Fibroblast of skin of left biceps (primary cell): Measurements from ENCODE around the gene TGM5.
"Not testable (repeated sequence)": the region's sequence is repeated elsewhere in the genome, so short reads cannot be mapped to it uniquely, and the experiment has no call there.

Source experiments
- DNase-seq, 2 experiments: peaks; one replicate each; pipeline ENCODE4 v3.0.0-alpha.2; 2013; ENCODE audit warnings: low read depth in 2 of 2

Gene TGM5

DNA sequence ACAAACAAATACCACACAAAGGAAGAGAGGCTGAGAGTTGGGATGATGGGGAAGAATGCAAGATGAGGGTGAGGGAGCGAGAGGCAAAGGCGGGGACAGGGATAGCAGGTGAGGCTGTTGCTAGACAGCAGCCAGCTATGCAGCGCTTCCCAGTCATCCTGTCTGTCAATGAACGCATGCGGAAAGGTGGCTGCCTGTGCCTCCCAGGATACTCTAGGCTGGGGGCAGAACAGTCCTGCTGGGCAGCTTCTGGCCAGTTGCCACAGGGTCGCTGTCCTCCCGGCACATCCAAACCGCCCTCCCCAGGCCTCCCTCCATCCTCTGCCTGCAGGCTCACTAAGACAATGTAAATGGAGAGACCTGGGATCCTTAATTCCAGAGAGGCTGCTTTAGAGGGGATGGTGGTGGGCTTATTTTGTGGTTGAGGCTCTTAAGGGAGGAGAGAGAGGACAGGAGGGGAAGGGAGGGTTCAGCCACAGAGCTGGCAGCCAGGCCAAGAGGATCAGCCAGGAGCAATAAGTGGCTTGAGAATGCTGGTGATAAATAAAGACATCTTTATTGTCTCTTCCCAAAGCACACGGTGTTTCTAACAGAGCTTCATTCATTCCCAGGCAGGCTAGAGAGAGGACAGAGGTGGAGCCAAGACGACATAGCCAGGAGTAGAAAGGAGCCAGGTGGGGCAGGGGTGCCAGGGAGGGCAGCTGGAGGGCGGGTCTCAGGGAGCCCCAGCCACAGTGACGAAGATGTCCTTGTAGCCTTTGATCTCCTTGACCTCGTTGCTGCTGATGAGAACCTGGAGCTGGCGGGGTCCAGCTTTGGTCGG, 9.2 kb upstream of the TGM5 start:
- no peak for DNase-seq

DNA sequence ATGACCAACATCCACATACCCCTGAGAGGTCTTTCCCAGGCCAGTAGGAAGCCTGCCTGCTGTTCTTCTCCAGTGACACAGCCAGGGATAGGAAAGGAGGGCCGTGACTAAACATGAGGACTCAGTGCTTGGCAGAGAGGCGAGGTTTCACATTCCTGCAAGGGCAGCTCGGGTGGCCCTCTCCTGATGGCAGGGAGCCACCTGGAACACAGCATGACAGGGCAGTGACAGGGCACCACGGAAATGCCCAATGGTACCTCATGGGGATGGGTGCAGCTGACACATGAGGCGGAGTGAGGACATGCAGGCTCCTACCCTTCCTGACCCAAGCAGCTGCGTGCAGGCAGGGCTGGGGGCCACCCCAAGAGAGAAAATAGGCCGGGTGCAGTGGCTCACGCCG, 7.4 kb upstream of the TGM5 start:
- DNase-seq: no peak

DNA sequence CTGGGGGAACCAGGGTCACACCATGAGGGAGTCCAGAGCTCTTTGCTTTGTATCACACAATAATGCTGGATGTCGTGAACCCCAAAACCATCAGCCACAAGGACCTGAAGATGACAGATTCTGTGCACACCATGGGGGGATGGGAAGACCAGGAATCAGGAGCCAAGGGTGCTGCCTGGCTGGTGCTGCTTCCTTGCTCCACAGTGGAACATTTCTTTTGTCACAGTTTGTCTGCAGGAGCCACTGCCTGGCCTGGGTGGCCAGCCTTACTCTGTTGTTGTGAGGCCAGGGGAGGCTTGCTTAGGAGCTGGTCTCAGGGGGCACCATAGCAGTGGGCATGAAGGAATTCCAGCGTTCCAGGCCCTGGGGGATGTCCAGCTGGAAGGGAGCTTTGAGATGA, 6.5 kb upstream of the TGM5 start:
- DNase-seq: no peak

DNA sequence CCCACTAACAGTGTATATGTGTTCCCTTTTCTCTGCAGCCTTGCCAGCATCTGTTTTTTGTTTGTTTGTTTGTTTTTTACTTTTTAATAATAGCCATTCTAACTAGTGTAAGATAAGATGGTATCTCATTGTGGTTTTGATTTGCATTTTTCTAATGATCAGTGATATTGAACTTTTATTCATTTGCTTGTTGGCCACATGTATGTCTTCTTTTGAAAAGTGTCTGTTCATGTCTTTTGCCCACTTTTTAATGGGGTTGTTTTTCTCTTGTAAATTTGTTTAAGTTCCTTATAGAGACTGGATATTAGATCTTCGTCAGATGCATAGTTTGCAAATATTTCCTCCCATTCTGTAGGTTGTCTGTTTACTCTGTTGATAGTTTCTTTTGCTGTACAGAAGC, 5.2 kb upstream of the TGM5 start:
- DNase-seq: not testable (repeated sequence)

DNA sequence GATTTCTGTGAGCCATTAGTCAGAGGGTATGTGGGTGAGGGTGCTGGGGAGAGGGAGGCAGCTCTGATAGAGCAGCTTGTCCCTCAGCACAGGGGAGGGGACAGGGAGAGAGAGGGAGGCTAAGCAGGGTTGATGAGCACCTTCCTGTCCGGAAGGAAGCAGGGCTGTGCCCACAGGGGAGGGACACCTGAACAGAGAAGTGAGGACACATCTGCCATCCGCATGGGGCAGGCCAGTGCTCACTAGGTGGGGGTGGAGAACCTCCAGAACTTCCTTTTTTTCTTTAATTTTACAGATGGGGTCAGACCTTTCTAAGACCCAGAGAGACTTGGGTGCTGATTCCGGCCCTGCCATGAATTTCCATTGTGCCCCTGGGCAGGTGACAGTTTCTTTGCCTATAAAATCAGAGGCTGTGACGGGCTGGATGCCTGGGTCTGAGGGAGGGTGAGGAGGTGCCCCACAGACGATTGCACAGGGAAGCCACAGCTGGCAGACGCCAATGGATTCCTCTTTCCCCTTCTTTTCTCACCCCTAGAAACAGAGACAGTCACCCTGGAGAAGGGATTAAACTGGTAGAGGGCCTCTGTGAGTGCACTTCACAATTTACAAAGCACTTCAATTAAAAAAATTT, 4.1 kb upstream of the TGM5 start:
- DNase-seq: no peak

DNA sequence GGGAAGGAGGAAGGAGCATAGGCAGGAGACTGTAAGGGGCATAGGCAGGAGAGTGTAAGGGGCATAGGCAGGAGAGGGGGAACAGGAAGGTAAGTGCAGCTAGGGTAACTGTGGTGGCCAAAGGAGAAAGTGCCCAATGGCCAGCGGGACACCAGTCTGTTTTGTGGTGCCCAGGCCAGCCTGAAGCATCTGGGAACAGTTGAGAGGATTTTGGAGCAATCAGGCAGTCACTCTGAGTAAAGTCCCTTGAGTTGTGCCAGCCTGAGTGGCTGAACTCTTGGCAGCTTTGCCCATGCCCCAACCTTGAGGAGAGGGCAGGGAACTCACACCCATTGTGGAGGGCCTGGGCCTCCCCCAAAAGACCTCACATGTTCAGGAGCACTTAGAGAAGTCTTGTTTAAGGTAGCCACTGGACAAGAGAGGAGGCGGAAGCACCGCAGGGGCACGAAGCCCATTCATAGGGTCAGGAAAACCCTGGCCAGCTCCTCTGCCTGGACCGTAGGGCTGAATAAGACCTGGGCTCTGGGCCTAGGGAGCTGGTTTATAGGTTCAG, 3.5 kb upstream of the TGM5 start:
- DNase-seq: no peak

DNA sequence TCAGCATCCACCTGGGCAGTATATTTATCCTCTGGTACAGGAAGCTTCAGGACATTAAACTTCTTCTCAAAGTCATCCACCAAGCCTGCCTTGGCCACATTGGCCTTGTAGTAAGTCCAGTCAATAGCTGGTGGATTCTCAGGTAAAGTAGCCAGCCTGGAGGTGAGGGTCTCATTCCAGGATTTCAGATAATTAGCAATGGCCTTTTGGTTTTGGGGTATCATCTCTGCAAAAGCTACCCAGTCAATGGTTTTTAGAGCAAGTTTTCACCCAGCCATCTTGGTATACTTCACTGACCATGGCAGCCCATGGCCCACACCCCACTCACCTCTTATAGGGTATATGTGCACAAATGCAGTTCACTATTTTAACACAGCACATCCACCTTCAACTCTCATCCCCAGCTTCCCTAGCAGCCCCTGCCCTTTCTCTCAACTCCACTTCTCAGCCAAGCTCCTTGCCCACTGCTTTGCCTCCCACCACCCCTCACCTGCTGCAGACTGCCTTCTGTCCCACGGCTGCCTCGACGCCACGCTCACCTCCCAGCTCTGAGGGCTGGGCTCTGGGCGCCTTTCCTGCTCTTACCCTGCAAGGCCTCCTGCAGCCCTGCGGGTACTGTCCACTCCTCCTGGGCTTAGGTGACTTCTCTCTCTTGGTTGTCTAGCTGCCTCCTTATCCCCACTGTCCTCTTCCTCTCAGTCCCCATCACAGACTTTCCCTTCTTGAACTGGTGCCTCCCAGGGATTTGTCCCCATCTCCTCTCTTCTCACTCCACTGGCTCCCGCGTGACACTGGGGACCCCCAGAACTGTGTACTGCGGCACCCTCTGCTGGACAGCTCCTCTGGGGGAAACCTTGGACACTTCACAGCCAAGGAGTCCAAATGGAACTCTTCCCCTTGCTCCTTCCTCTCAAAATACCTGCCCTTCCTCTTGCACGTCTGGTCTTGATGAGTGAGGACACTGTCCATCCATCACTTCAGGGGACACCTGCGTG, 1.7 kb upstream of the TGM5 start:
- no peak for DNase-seq

DNA sequence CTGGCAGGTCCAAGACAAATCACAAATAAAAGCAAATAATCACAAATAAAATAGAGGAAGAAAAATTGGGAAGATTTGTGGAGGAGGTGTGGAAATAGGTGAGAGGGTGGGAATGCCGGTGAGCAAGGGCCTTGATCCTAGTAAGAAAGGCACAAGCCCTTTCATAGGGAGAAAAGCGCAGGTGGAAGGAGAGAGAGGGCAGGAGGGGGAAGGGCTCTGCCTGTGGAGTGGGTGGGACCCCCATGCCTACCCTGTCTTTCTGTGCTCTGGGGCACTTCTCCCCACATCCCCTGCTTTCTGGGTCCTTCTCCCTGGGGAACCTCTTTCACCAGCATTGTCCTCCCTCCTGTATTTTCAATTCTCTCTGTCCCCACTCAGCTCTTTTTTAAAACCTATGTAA, 711 bp upstream of the TGM5 start:
- DNase-seq: no peak

DNA sequence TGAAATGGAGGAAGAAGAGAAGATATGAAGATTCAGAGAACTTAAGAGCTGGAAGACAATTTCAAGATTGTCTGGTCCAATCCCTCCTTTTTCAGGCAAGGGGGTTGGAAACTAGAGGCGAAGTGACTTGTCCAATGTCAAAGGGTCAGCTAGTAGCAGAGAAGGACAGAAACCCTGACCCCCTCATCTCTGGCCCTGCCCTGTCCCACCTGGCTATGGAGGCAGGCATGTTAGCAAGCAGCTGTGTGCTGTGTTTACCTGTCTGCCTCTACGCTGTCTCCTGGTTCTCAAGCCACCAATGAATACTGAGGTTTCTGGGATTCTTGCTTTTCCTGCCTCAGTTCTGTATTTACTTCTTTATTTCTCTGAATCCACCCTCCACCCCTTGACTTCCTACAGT, 342 bp downstream of the TGM5 start:
- DNase-seq: no peak

DNA sequence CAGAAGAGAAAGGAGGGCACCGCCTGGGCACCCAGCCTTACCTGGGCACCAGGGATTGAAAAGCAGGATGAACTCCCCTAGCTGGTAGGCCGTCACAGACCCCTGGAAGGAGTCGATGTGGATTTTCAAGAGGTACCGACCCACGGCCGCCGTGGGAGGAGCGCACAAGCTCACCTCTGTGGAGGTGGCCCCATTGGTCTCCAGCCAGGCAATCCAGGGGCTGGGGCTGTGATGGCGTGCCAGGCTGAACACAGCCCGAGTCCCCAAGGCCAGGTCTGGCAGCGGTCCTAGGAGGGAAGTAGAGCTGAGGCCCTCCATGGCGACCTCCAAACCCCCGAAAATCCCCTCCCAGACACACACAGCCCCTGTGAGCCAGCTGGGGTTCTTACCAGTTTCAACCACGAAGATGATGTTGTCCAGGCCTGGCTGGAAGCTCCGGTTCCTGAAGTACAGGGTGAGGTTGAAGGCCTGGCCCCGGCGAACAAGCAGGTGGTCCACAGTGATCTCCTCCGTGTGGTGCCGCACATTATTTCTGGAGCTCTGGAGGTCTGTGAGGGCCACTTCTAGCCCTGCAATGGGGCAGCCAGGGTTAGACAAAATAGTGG, 6.6 kb downstream of the TGM5 start:
- no peak for DNase-seq

DNA sequence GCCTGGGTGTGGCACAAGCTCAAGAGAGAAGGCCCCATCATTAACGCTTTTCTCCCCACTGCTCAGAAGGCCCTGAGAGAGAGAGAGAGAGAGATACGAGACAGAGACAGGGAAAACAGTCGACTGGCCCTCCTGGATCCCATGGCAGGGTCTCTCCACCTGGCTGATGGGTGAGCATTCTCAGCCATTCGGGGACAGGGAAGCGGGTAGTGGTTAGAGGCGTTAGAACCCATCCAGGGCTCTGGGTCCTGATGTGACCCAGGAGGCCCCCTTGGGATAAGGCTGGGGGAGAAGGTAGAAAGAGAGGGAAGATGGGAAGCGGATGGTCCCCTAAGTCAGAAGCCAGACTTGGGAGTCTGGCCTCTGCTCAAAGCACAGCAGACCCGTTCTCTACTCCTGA, 7.9 kb downstream of the TGM5 start:
- DNase-seq: no peak

DNA sequence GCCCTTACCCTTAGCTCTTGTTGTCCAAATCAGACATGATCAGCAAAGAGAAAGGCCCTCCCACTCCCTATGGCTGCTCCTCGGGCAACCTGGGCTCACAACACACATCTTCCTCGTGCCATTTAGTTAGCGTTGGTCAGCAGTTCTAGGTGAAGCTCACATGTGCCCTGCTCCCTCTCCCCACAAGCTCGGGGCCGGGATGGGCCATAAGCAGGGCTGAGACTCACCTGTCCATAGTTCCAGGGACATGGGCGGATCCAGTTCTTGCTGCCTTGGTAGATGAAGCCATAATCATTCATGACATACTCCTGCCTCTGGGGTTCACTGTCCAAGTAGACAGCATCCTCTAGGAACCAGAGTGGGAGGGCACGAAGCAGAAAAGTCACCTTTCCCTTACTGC, 10.4 kb downstream of the TGM5 start:
- DNase-seq: no peak

DNA sequence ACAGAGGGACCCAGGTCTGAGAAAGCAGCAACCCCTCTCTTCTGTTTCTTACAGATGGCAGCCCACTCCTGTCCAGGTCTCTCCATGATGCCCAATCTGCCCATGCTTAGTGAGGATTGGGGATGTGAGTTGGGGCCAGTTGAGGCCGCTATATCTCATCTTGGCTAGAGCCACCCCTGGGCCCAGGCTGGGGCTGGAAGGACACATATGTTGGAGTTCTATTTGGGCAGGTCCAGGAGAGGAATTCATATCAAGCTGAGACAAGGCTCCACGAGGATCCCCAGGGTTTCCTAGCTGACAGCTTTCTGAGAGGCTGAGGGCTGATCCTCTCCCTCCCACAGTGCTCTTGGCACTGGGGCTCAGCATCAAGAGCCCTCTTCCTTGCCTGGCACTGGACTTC, 11.4 kb downstream of the TGM5 start:
- DNase-seq: no peak

DNA sequence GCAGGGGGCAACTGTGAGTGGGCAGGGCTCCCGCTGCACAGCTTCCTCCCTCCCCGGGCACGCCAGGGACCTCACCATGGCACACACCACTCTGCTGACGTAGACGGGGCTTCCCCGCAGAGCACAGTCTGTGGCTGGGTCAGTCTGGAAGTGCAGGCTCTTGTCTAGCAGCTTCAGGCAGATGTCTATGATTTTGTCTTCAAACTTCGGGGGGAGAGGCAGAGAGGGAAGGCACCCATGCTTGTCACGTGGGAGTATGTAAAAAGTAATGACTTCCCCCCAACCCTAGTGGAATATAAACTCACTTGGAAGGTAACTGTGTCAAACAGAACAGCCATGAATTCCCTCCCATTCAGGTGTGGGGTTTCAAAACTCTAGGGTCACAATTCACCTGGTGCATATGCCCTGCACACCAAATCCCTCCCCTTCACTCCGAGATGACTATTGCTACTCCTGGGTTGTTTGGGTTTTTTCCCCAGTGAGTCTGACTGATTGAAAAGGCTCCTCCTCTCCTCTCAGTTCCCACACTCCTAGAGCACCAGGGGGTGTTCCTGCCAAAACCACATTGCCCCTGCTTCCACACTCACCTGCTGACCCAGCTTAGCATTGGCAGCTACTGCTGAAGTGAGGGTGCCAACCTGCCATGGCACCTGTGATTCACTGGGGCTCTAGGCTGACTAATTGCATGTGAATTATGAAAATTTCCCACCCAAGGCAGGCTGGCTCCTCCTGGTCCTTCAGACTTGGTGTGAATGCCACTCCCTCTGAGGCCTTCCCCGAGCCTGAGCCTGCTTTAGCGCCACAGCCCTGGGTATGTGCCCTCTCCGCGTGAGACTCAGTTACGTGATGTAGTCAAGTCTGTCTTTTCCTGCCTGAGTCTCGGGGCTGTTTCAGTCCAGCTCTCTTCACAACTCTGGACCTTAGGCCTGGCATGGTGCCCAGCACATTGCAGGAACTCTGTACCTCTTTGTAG, 13.0 kb downstream of the TGM5 start:
- no peak for DNase-seq

DNA sequence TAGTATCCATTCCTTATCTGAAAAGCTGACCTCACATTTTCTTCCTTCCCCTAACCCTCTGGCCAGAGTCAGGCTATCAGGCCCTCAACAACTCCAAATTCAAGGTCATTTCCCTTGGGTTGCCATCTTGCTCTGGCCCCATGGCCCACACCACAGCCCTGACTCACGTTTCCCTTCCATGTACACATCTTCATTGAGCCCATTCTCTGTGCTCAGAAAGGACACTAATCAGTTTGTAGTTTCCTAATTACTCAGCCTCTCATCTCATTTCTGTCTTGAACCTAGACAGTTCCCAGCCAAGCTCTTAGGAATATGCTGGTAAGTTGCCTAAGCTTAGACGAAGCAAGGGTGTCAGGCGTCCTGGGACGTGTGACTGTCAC, 14.9 kb downstream of the TGM5 start:
- no peak for DNase-seq

DNA sequence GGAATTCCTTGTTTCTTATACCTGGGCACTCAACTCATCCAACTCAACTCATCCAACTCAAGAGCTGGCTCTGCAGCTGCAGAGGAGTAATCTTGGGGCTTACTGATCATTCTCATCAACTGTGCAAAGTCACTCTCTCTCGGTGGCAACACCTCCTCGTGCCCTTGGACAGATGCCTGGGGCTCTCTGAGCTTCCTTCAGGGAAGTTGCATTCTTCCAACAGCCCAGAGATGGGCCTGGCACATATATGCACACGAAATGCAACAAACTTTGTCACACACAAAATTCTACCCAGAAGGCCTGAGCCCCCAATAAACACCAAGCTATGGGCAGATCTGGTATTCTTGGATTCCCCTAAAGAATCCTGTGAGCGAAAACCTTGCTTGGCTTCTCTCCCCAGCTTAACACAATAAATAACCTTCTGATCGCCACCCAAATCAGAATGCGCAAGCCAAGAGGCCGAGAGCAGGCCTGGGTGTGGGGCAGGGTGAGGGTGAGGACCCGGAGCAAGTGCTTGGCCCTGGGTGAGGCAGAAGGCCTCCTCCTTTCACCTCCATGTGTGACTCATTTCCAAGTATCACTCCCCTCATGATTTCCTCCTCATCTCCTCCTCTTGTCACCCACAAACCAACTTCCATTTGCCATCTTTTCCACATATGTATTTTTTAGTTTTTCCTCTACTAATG, 15.4 kb downstream of the TGM5 start:
- DNase-seq: no peak

DNA sequence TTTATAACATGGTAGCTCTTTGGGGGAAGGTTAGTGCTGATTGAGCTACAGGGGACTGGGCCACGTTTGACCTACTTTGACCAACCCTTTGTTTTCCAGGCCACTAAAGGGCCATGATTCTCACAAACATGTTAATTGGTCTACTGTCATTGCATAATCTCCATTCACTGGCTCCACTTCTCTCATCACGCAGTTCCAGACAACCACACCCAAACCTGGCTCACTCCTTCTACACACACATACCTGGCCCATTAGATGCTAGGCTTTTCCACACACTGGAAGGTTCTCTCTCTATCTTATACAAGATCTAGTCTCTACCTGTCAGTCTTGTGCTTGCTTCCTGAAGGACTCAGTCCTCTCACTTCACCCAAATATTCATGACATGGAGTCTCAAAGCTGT, 15.9 kb downstream of the TGM5 start:
- DNase-seq: no peak

DNA sequence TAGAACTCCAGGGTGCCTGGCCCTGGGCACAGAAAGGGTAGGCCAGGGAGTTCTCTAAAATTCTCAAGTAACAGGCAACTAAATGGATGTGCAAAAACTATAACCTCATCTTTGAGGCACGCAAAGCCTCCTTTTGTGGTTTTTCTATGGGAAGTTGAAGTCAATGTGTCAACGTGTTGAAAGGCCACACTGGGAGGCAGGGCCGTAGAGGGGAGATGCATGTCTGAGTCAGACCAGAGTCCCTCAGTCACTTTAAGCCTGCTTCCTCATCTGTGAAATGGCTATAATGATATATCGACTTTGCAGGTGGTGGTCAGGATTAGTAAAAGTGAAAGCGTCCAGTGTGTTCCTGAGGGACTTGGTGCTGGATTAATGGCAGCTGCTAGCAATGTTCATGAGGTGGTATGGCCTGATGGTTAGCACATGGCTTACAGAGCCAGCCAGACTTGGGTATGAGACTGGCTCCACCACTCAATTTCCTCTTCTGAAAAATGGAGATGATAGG, 17.0 kb downstream of the TGM5 start:
- peak; percentile 60 to 64 for DNase-seq

DNA sequence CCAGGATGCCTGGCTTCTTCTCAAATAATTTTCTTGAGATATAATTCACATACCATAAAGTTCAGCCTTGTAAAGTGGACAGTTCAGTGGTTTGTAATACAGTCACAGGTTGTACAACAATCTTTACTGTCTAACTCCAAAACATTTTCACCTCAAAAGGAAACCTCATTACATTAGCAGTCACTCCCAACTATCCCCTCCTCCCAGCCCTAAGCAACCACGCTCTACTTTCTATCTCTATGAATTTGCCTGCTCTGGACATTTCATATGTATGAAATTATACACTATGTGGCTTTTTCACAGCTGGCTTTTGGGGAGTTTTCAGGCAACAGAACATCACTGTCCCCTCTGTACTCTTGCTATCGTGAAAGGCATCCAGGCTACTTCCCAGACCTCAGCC, 17.5 kb downstream of the TGM5 start:
- DNase-seq: no peak

DNA sequence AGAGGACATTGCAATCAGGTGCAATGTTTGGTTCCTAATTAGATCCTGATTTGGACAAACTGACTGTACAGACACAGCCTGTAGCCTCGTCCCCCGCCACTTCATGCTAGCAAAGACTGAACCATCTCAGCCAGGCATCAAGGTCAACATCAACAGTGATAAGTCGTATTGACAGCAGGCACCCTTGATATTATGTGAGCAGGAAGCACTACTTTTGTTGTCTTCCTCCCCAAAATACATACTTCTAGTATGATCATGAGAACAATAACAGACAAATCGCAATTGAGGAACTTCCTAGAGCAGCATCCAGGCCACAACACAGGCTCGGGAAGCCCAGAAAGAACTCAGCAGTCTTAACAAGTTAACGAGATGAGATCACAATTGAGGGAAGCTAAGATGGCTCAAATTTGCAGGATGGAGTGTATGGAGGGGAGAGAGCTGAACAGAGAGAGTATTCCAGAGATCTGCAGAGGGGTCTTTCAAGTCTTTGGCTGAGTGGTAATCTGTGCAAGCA, 20.4 kb downstream of the TGM5 start:
- DNase-seq: no peak
